K562 (cell line): ENCODE results near the gene C22orf39. TPM values are rescaled to one million over a fixed set of nuclear protein-coding genes. Genes with fewer than 3 reads are reported as not detected.
A peak's percentile ranks its signal among the peaks of the same experiment; 100 is the strongest.

Experiments
- CBFB ChIP-seq: sonication (generic); formaldehyde crosslinking; IDR thresholded peaks from 2 replicates; pipeline ENCODE4 v1.4.0; 2020; ENCODE audit warnings: mild to moderate bottlenecking, missing genetic modification reagents
- COPS2 ChIP-seq: fragments of 450-650 bp; conservative IDR thresholded peaks from 2 replicates; pipeline ENCODE4 v1.6.1; 2016; ENCODE audit warnings: mild to moderate bottlenecking, moderate library complexity
- CXXC5 ChIP-seq: fragments of 250-450 bp; sonication (Bioruptor Pico); IDR thresholded peaks from 2 replicates; pipeline ENCODE4 v1.8.0; 2022; ENCODE audit warnings: inconsistent platforms, mild to moderate bottlenecking, moderate library complexity
- ESRRA ChIP-seq: fragments of 450-650 bp; IDR thresholded peaks from 2 replicates; pipeline ENCODE4 v1.6.1; 2014; ENCODE audit warnings: low read depth, mild to moderate bottlenecking, moderate library complexity, borderline replicate concordance
- HCFC1 ChIP-seq: IDR thresholded peaks from 2 replicates; pipeline ENCODE4 v1.6.1; 2012; ENCODE audit warnings: low read depth, low read length, improper control_type of control experiment
- MAFG ChIP-seq: fragments of 450-650 bp; conservative IDR thresholded peaks from 2 replicates; pipeline ENCODE4 v1.6.1; 2016; ENCODE audit warnings: missing genetic modification characterization, missing compliant biosample characterization
- MYNN ChIP-seq, 2 experiments: sonication (generic); formaldehyde crosslinking in 1 of 2; IDR thresholded peaks; 2 replicates each; pipeline versions ENCODE4 v1.5.0 to v1.6.1; 2016 to 2020; ENCODE audit warnings: antibody characterized with exemption in 1 of 2, missing genetic modification reagents in 1 of 2
- NCOR1 ChIP-seq: fragments of 450-650 bp; IDR thresholded peaks from 2 replicates; pipeline ENCODE4 v1.6.1; 2016; ENCODE audit warnings: mild to moderate bottlenecking, moderate library complexity
- RBM17 ChIP-seq: fragments of 200-400 bp; formaldehyde crosslinking; IDR thresholded peaks from 2 replicates; pipeline ENCODE4 v1.6.1; 2017; ENCODE audit warnings: low read depth, mild to moderate bottlenecking, low read length, borderline replicate concordance
- SMAD3 ChIP-seq: fragments of 450-650 bp; formaldehyde crosslinking; conservative IDR thresholded peaks from 2 replicates; pipeline ENCODE4 v1.4.0; 2020; ENCODE audit warnings: mild to moderate bottlenecking
- SMARCA4 ChIP-seq: fragments of 450-650 bp; IDR thresholded peaks from 2 replicates; pipeline ENCODE4 v1.6.1; 2016
- SMARCC2 ChIP-seq: fragments of 450-650 bp; IDR thresholded peaks from 2 replicates; pipeline ENCODE4 v1.6.1; 2017; ENCODE audit warnings: antibody characterized with exemption, moderate library complexity, mild to moderate bottlenecking, low read depth
- SPI1 ChIP-seq: IDR thresholded peaks from 2 replicates; pipeline ENCODE4 v1.6.1; 2011; ENCODE audit warnings: low read depth, low read length, control low read depth, borderline replicate concordance
- ZC3H8 ChIP-seq: fragments of 450-650 bp; IDR thresholded peaks from 2 replicates; pipeline ENCODE4 v1.6.1; 2017
- ZFPM2 ChIP-seq: fragments of 250-450 bp; sonication (Bioruptor Pico); IDR thresholded peaks from 2 replicates; pipeline ENCODE4 v1.5.1; 2022; ENCODE audit warnings: mild to moderate bottlenecking
- polyA plus RNA-seq, 8 experiments: library from polyadenylated mRNA; depleted of rRNA in 4 of 8; stranded (reverse) in 5 of 8; unstranded in 3 of 8; fragments of >200 nt; fragmentation: Nextera tagmentation in 2 of 8; fragmentation: Illumina TruSeq in 1 of 8; extraction: Ambion mirVana in 2 of 8; extraction: Trizol in 1 of 8; gene quantifications; 2 replicates each; pipeline versions ENCODE4 v1.2.1 to v1.2.3, GENCODE V29; 2011 to 2014; ENCODE audit warnings: inconsistent platforms in 1 of 8, missing spikeins in 1 of 8
- total RNA-seq, 7 experiments: library from RNA; depleted of rRNA in 6 of 7; stranded (reverse); fragments of >200 nt in 6 of 7; fragmentation: Illumina TruSeq in 2 of 7; extraction: Trizol in 2 of 7; gene quantifications; 2 replicates each; pipeline versions ENCODE4 v1.2.1 to v1.2.3, GENCODE V29; 2011 to 2021; ENCODE audit warnings: low replicate concordance in 1 of 7
- TF ChIP-seq, protein P1 (sequence below): fragments of 200-400 bp; formaldehyde crosslinking; IDR thresholded peaks from 2 replicates; pipeline ENCODE4 v1.6.1; 2017; ENCODE audit warnings: mild to moderate bottlenecking, low read depth, low read length, moderate library complexity
- TF ChIP-seq, protein P2 (sequence below): sonication (generic); formaldehyde crosslinking; IDR thresholded peaks from 2 replicates; pipeline ENCODE4 v1.8.1; 2023; ENCODE audit warnings: mild to moderate bottlenecking, missing genetic modification reagents
- TF ChIP-seq, protein P3 (sequence below): sonication (generic); formaldehyde crosslinking; IDR thresholded peaks from 2 replicates; pipeline ENCODE4 v1.8.0; 2022; ENCODE audit warnings: mild to moderate bottlenecking, low read depth, missing genetic modification reagents
- TF ChIP-seq, protein P4 (sequence below): sonication (generic); formaldehyde crosslinking; IDR thresholded peaks from 2 replicates; pipeline ENCODE4 v1.8.0; 2022; ENCODE audit warnings: mild to moderate bottlenecking, missing genetic modification reagents

The C22orf39 gene
- total and polyA plus RNA-seq, 9 of the 15 experiments (the other 6 are each of a cell fraction or from before 2014, with no cell fraction given), result 20.4 to 139 (median 66.8) TPM

DNA sequence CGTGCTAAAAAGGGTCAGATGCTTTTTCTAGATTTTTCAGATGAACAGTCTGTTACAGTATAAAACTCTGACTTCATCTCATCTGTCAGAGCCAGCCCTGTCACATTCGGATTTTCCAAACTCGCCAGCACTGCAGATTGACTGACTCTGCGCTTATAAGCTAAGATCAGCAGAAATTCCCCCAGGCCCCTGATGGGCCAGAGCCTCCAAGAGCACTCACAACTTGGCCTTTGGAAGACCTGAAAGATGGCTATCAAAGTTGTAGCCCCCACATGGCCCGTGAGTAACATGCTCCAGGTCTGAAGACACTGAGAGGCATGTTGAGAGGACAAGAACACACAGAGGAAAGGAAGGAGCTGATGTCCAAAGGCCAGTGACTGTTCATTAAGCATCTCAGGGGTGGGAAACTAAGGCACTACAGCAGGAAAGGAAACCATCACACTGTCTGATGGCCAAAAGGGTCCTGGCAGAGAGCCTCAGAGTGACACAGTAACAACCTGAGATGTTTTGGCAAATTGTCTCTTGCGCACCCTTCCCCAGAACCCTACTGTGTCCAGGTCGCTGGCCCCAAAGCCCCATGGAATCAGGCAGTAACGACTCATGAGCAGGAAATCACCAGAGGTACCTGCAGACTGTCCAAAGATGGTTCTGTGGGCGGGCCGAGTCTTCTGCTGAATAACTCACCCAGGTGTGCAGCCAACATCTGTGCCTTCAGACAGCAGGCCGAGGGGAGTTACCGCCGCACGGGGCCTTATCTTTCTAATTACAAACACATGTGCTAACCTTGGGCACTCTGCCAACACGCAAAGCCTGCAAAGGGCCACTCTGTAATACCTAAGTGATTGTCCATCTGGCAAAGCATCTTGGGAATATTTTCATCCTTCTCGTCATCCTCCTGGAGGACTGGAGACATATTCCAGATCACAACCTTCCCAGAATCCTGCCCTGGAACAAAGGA lies 39.6 kb downstream of the C22orf39 start (continued):
- TF ChIP-seq SMARCA4 (peak; percentile 82), ZFPM2 (CRISPR knock-in tag) (no peak), COPS2 (no peak), NCOR1 (peak; percentile 95), ESRRA (peak; percentile 70; the same call in 1 of the 2 replicates), RBM17 (no peak), MAFG (tag) (peak; percentile 43), CBFB (no peak), CXXC5 (peak; percentile 98), MYNN (IDR thresholded peaks at IDR 0.05) (peak; percentile 87), MYNN (CRISPR knock-in tag; IDR thresholded peaks at IDR 0.05) (no peak), SMARCC2 (peak; percentile 63; the same call in 1 of the 2 replicates), SMAD3 (no peak), SPI1 (no peak), HCFC1 (0 out of 2 replicates have a peak, but pooled peaks have one; percentile 5), ZC3H8 (no peak)
- TF ChIP-seq, protein P1, sequence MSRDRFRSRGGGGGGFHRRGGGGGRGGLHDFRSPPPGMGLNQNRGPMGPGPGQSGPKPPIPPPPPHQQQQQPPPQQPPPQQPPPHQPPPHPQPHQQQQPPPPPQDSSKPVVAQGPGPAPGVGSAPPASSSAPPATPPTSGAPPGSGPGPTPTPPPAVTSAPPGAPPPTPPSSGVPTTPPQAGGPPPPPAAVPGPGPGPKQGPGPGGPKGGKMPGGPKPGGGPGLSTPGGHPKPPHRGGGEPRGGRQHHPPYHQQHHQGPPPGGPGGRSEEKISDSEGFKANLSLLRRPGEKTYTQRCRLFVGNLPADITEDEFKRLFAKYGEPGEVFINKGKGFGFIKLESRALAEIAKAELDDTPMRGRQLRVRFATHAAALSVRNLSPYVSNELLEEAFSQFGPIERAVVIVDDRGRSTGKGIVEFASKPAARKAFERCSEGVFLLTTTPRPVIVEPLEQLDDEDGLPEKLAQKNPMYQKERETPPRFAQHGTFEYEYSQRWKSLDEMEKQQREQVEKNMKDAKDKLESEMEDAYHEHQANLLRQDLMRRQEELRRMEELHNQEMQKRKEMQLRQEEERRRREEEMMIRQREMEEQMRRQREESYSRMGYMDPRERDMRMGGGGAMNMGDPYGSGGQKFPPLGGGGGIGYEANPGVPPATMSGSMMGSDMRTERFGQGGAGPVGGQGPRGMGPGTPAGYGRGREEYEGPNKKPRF, result no peak
- TF ChIP-seq, protein P2, sequence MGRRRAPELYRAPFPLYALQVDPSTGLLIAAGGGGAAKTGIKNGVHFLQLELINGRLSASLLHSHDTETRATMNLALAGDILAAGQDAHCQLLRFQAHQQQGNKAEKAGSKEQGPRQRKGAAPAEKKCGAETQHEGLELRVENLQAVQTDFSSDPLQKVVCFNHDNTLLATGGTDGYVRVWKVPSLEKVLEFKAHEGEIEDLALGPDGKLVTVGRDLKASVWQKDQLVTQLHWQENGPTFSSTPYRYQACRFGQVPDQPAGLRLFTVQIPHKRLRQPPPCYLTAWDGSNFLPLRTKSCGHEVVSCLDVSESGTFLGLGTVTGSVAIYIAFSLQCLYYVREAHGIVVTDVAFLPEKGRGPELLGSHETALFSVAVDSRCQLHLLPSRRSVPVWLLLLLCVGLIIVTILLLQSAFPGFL (CRISPR knock-in tag), result no peak
- TF ChIP-seq, protein P3, sequence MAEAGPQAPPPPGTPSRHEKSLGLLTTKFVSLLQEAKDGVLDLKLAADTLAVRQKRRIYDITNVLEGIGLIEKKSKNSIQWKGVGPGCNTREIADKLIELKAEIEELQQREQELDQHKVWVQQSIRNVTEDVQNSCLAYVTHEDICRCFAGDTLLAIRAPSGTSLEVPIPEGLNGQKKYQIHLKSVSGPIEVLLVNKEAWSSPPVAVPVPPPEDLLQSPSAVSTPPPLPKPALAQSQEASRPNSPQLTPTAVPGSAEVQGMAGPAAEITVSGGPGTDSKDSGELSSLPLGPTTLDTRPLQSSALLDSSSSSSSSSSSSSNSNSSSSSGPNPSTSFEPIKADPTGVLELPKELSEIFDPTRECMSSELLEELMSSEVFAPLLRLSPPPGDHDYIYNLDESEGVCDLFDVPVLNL (CRISPR knock-in tag), result peak; percentile 67; the same call in 1 of the 2 replicates
- TF ChIP-seq, protein P4, sequence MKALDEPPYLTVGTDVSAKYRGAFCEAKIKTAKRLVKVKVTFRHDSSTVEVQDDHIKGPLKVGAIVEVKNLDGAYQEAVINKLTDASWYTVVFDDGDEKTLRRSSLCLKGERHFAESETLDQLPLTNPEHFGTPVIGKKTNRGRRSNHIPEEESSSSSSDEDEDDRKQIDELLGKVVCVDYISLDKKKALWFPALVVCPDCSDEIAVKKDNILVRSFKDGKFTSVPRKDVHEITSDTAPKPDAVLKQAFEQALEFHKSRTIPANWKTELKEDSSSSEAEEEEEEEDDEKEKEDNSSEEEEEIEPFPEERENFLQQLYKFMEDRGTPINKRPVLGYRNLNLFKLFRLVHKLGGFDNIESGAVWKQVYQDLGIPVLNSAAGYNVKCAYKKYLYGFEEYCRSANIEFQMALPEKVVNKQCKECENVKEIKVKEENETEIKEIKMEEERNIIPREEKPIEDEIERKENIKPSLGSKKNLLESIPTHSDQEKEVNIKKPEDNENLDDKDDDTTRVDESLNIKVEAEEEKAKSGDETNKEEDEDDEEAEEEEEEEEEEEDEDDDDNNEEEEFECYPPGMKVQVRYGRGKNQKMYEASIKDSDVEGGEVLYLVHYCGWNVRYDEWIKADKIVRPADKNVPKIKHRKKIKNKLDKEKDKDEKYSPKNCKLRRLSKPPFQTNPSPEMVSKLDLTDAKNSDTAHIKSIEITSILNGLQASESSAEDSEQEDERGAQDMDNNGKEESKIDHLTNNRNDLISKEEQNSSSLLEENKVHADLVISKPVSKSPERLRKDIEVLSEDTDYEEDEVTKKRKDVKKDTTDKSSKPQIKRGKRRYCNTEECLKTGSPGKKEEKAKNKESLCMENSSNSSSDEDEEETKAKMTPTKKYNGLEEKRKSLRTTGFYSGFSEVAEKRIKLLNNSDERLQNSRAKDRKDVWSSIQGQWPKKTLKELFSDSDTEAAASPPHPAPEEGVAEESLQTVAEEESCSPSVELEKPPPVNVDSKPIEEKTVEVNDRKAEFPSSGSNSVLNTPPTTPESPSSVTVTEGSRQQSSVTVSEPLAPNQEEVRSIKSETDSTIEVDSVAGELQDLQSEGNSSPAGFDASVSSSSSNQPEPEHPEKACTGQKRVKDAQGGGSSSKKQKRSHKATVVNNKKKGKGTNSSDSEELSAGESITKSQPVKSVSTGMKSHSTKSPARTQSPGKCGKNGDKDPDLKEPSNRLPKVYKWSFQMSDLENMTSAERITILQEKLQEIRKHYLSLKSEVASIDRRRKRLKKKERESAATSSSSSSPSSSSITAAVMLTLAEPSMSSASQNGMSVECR, result no peak
